SK-N-SH (cell line): Measurements from ENCODE around the gene LRRC72. TPM values are rescaled to one million over a fixed set of nuclear protein-coding genes. Genes with fewer than 3 reads are reported as not detected.

ENCODE experiments used
- CTCF ChIA-PET: fragments of 300-600, 350-600 bp; formaldehyde crosslinking; extraction: SDS; loops from one replicate; lab custom pipeline; 2021; lab: Yijun Ruan, JAX
- POLR2A ChIA-PET: fragments of 350-600 bp; sonication (Branson Sonifier 250); formaldehyde crosslinking; extraction: SDS; loops from one replicate; lab custom pipeline; 2020; ENCODE audit warnings: antibody characterized with exemption, inconsistent platforms; lab: Yijun Ruan, JAX
- DNase-seq: peaks from one replicate; pipeline ENCODE4 v3.0.0; 2012
- H2AFZ ChIP-seq: fragments of 200-600 bp; sonication (generic); 2 replicates; pipeline ENCODE4 v1.8.1; 2016; ENCODE audit warnings: antibody characterized with exemption, mild to moderate bottlenecking, low read depth
- H3F3A ChIP-seq: fragments of 200-600 bp; sonication (generic); replicated peaks from 2 replicates; pipeline ENCODE3; 2016; ENCODE audit warnings: antibody characterized with exemption, mild to moderate bottlenecking; ENCODE audit not compliant: insufficient read depth
- H3K27ac ChIP-seq, 2 experiments: fragments of 200-500 bp in 1 of 2; fragments of 200-600 bp in 1 of 2; sonication (Bioruptor generic) in 1 of 2; sonication (generic), shearing (Covaris generic) in 1 of 2; 2 replicates each; pipeline versions ENCODE4 v1.5.1 to v1.6.1; 2014 to 2016; ENCODE audit warnings: low read depth in 2 of 2, inconsistent platforms in 1 of 2, low read length in 1 of 2, mild to moderate bottlenecking in 1 of 2, mixed read lengths in 1 of 2
- H3K27me3 ChIP-seq: fragments of 200-600 bp; sonication (generic), shearing (Covaris generic); 2 replicates; pipeline ENCODE4 v1.6.1; 2016; ENCODE audit warnings: mixed run types; ENCODE audit not compliant: insufficient read depth
- H3K36me3 ChIP-seq, 2 experiments: fragments of 200-500 bp in 1 of 2; fragments of 200-600 bp in 1 of 2; sonication (Bioruptor generic) in 1 of 2; sonication (generic) in 1 of 2; replicated peaks in 1 of 2; 2 replicates each; pipeline versions ENCODE3 to v1.5.1; 2014 to 2016; ENCODE audit warnings: low read length in 1 of 2, mild to moderate bottlenecking in 1 of 2; ENCODE audit not compliant: insufficient read depth in 2 of 2, control insufficient read depth in 1 of 2
- H3K4me1 ChIP-seq, 2 experiments: fragments of 200-500 bp in 1 of 2; fragments of 200-600 bp in 1 of 2; sonication (Bioruptor generic) in 1 of 2; sonication (generic), shearing (Covaris generic) in 1 of 2; 2 replicates each; pipeline versions ENCODE4 v1.5.1 to v1.6.1; 2014 to 2016; ENCODE audit warnings: low read depth in 1 of 2, low read length in 1 of 2, mixed run types in 1 of 2; ENCODE audit not compliant: insufficient read depth in 2 of 2, control insufficient read depth in 1 of 2
- H3K4me2 ChIP-seq: fragments of 200-600 bp; sonication (generic), shearing (Covaris generic); 2 replicates; pipeline ENCODE4 v1.6.1; 2017; ENCODE audit warnings: mixed run types
- H3K4me3 ChIP-seq, 2 experiments: fragments of 200-500 bp in 1 of 2; fragments of 200-600 bp in 1 of 2; sonication (Bioruptor generic) in 1 of 2; sonication (generic), shearing (Covaris generic) in 1 of 2; 2 replicates each; pipeline versions ENCODE4 v1.5.1 to v1.8.1; 2014 to 2016; ENCODE audit warnings: low read depth in 2 of 2, inconsistent platforms in 1 of 2, low read length in 1 of 2, mild to moderate bottlenecking in 1 of 2, mixed read lengths in 1 of 2, moderate library complexity in 1 of 2
- H3K79me2 ChIP-seq: fragments of 200-600 bp; sonication (generic); 2 replicates; pipeline ENCODE4 v1.8.1; 2017; ENCODE audit warnings: mild to moderate bottlenecking; ENCODE audit not compliant: insufficient read depth
- H3K9ac ChIP-seq: fragments of 200-600 bp; sonication (generic); 2 replicates; pipeline ENCODE4 v1.6.1; 2017; ENCODE audit warnings: mixed run types
- H3K9me2 ChIP-seq: fragments of 200-600 bp; sonication (generic); 2 replicates; pipeline ENCODE4 v1.6.1; 2017; ENCODE audit warnings: mixed run types
- H3K9me3 ChIP-seq: fragments of 200-600 bp; sonication (generic); 2 replicates; pipeline ENCODE4 v1.6.1; 2017; ENCODE audit warnings: mixed run types, mild to moderate bottlenecking, moderate library complexity
- H4K20me1 ChIP-seq: fragments of 200-600 bp; sonication (generic); 2 replicates; pipeline ENCODE4 v1.6.1; 2017; ENCODE audit warnings: mild to moderate bottlenecking, mixed run types; ENCODE audit not compliant: insufficient read depth
- CHD2 ChIP-seq: fragments of 150-350 bp; IDR thresholded peaks from 2 replicates; pipeline ENCODE4 v1.6.1; 2018; ENCODE audit warnings: low read length; ENCODE audit not compliant: partially characterized antibody
- CTCF ChIP-seq: fragments of 200-600 bp; sonication (generic); IDR thresholded peaks from 2 replicates; pipeline ENCODE4 v1.6.1; 2017; ENCODE audit warnings: antibody characterized with exemption, mild to moderate bottlenecking, moderate library complexity
- FOXJ3 ChIP-seq: sonication (generic); formaldehyde crosslinking; IDR thresholded peaks from 2 replicates; pipeline ENCODE4 v1.5.1; 2020; ENCODE audit warnings: mild to moderate bottlenecking, missing genetic modification reagents
- JUND ChIP-seq: IDR thresholded peaks from 2 replicates; pipeline ENCODE4 v1.4.0; 2012
- MEF2A ChIP-seq: IDR thresholded peaks from 2 replicates; pipeline ENCODE4 v1.4.0; 2012; ENCODE audit warnings: low read depth, borderline replicate concordance
- REST ChIP-seq: IDR thresholded peaks from 2 replicates; pipeline ENCODE4 v1.6.1; 2012; ENCODE audit warnings: mild to moderate bottlenecking, low read depth, low read length, moderate library complexity
- RXRA ChIP-seq: IDR thresholded peaks from 2 replicates; pipeline ENCODE4 v1.4.0; 2012; ENCODE audit warnings: low read depth, mild to moderate bottlenecking, borderline replicate concordance
- TAF1 ChIP-seq: IDR thresholded peaks from 2 replicates; pipeline ENCODE4 v1.6.1; 2012; ENCODE audit warnings: low read depth, mild to moderate bottlenecking, low read length, moderate library complexity, borderline replicate concordance
- WGBS: methylation state at CpG from one replicate; pipeline ENCODE4 v1.1.6; 2017; ENCODE audit warnings: low lambda C conversion rate; 5-methylcytosine and 5-hydroxymethylcytosine counted together
- polyA plus RNA-seq, 3 experiments: library from polyadenylated mRNA; depleted of rRNA; stranded (reverse); fragments of >200 nt; gene quantifications; 2 replicates each; pipeline ENCODE4 v1.2.3, GENCODE V29; 2012

The LRRC72 gene
- polyA plus RNA-seq, 1 of the 3 experiments (the other 2 are of a cell fraction): not detected

- no peak for TF ChIP-seq FOXJ3
- no peak for TF ChIP-seq CTCF
These were observed 31.5 kb upstream of the LRRC72 start (continued) for GRCh38 chr7:16494955-16495719.

- ChIA-PET POLR2A (no interaction called here), CTCF (interaction anchor here (1.0 kb wide), 1 partner anchor 24 kb away, joined by 3 read pairs; no protein-coding TSS in a partner anchor)
- Histone ChIP-seq H2AFZ (no peak overlapping the region), H3K9ac (no peak overlapping the region), H3F3A (no peaks in the 10 kb centered on the region), H4K20me1 (no peaks in the 10 kb centered on the region), H3K4me1 (no peaks in the 10 kb centered on the region; a peak in 1 of 4 replicates), H3K79me2 (no peaks in the 10 kb centered on the region), H3K4me3 (no peak overlapping the region), H3K36me3 (no peaks in the 10 kb centered on the region), H3K9me2 (no peaks in the 10 kb centered on the region; the same call in 1 of the 2 replicates), H3K27ac (no peak overlapping the region), H3K9me3 (no peaks in the 10 kb centered on the region), H3K4me2 (no peak overlapping the region), H3K27me3 (peaks cover 42% of the 10 kb centered on the region)
- no peak for DNase-seq
- TF ChIP-seq RXRA (no peak), FOXJ3 (no peak), REST (no peak), JUND (no peak), TAF1 (no peak), CTCF (no peak), CHD2 (no peak), MEF2A (no peak)
- 19% methylated on average over 2 of the region's 2 CpGs for WGBS
These were observed 28.5 kb upstream of the LRRC72 start for GRCh38 chr7:16498122-16498521.
